Activated CD4-positive, alpha-beta T cell treated with anti-CD3 and anti-CD28 coated beads, Interleukin-2, amount 50 U/mL, for 1 hour (primary cell): ENCODE data around the gene SAA4.
"Not testable (repeated sequence)": the region's sequence is repeated elsewhere in the genome, so short reads cannot be mapped to it uniquely, and the experiment has no call there.

ENCODE experiments used
- DNase-seq: peaks from one replicate; pipeline ENCODE4 v3.0.0-alpha.2; 2020

The SAA4 gene, protein sequence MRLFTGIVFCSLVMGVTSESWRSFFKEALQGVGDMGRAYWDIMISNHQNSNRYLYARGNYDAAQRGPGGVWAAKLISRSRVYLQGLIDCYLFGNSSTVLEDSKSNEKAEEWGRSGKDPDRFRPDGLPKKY

GRCh38 chr11:18236664-18237356 is at the start of gene SAA4:
SAA4 (minus strand) TSS chr11:18236802; CDS start chr11:18235926, 876 bp downstream.
- no peak for DNase-seq

- DNase-seq: no peak
Measured at GRCh38 chr11:18285841-18286240, 49.2 kb upstream of the SAA4 start.

DNA sequence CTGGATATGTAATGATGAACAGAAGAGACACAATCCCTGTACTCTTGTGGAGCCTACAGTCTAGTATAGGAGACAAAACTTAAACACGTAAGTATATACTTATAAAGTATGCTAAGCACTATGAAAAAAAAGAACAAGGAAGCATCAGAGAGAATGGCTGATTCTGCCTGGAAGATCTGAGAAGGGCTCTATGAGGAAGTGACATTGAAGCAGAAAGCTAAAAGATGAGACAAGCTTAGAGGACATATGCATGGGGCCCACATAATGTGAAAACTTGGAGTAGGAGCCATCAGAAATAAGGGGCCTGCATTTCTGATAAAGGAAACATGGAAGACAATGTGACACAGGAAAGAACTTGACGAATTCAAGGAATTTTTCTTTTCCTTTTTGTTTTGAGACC is 46.0 kb upstream of the SAA4 start:
- no peak for DNase-seq

GRCh38 chr11:18280438-18281045 is 43.9 kb upstream of the SAA4 start:
- DNase-seq: no peak

GRCh38 chr11:18277565-18278271 is 41.1 kb upstream of the SAA4 start:
- no peak for DNase-seq

DNA sequence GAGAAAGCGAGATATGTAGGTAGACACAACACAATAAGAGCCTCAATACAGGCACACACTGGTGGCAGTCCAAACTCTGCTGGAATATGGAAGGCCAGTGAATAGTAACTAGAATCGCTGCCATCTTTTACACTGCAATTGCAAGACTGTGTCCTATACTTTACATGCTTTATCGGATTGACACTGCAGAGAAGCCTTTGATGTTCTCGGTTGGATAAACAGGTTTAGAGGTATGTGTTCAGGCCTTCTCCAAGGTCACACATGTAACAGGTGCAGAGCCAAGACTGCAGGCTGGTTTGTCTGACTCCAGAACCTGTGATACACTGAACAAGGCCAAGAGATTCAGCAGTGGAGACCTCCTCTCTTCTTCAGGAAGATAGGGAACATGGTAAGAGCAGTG is 34.6 kb upstream of the SAA4 start:
- DNase-seq: no peak

- no peak for DNase-seq
Measured at GRCh38 chr11:18270102-18270501, 33.5 kb upstream of the SAA4 start.

GRCh38 chr11:18269252-18269651 is 32.6 kb upstream of the SAA4 start:
- DNase-seq: not testable (repeated sequence)

GRCh38 chr11:18267335-18268133 is 30.9 kb upstream of the SAA4 start:
- DNase-seq: not testable (repeated sequence)

GRCh38 chr11:18265949-18266348 is 29.3 kb upstream of the SAA4 start, which contains the start of gene SAA1:
SAA1 (plus strand) TSS chr11:18266264; CDS start chr11:18266888, 624 bp downstream.
- DNase-seq: no peak

DNA sequence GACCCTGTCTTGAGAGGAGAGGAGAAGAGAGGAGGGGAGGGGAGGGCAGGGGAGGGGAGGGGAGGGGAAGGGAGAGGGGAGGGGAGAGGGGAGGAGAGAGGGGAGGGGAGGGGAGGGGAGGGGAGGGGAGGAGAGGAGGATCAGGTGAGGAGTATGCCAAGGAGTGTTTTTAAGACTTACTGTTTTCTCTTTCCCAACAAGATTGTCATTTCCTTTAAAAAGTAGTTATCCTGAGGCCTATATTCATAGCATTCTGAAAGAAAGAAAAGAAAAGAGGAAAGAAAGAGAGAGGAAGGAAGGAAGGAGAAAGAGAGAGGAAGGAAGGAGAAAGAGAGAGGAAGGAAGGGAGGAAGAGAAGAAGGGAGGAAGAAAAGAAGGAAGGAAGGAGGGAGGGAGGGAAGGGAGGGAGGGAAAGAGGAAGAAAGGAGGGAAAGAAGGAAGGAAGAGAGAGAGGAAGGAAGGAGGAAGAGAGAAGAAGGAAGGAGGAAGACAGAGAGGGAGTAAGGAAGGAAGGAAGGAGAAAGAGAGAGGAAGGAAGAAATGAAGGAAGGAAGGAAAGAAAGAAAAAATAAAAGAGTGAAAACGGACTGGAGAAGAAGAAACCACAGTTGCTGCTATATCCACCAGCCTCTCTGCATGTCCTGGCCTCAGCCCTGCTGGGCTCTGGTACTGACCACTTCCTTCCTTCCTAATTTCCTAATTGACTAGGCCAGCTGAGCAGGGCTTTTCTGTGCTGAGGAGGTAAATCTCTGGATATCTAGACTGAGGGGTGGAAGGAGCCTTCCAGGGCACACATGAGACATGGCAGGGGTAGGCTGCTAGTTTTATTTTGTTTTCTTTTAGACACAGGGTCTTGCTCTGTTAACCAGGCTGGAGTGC is 28.3 kb upstream of the SAA4 start:
- no peak for DNase-seq

GRCh38 chr11:18264035-18264434 is 27.4 kb upstream of the SAA4 start:
- no peak for DNase-seq

- not testable (repeated sequence) for DNase-seq
Measured at GRCh38 chr11:18262681-18263350, 26.2 kb upstream of the SAA4 start.

DNA sequence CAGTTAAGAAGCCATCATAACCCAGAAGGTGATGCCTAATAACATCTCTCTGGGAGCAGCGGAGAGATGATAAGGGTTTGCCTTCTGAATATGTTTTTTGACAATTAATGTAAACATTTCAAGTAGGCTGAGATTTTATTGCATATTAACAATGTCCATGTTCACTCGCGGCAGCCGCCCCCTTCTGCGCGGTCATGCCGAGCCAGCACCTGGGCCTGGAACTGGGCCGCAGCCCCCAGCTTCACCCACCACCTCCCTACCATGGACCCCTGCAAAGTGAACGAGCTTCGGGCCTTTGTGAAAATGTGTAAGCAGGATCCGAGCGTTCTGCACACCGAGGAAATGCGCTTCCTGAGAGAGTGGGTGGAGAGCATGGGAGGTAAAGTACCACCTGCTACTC is 25.1 kb upstream of the SAA4 start:
- no peak for DNase-seq

- DNase-seq: no peak
Measured at GRCh38 chr11:18259259-18259658, 22.7 kb upstream of the SAA4 start.

GRCh38 chr11:18254781-18255361 is 18.3 kb upstream of the SAA4 start:
- DNase-seq: no peak

DNA sequence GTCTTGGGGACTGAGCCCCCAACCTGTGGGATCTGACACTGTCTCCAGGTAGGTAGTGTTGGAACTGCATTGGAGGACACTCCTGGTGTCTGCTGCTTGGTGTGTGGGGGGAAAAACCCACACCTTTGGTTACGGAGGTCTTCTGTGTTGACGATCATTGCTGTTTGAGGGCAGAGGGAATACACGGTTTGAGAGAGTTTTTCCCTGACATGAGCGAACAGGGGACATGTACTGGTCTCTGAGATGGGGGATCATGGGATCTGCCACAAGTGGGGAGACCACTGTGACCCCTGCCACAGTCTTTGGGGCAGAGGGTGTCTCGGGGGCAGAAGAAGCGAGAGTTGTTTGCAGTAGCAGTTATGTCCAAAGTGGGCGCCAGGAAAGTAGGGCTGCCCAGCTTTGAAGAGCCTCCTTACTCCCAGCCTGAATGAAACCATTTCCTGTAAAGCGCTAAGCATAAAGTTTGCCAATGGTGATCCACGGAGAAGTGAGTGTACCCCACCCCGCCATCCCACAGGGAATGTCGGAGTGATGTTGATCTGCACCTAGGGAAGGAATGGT is 17.3 kb upstream of the SAA4 start:
- DNase-seq: no peak

GRCh38 chr11:18253233-18253632 is 16.6 kb upstream of the SAA4 start:
- DNase-seq: no peak

GRCh38 chr11:18248561-18248960 is 12.0 kb upstream of the SAA4 start, which contains the start of gene SAA2:
SAA2 (minus strand) TSS chr11:18248668; CDS start chr11:18248011, 657 bp downstream.
- DNase-seq: no peak

GRCh38 chr11:18247191-18247581 is 10.6 kb upstream of the SAA4 start:
- DNase-seq: not testable (repeated sequence)
